HCT116 (cell line): Measurements from ENCODE around the gene PBX3. TPM values are rescaled to one million over a fixed set of nuclear protein-coding genes. Genes with fewer than 3 reads are reported as not detected.

Experiments used
- ATAC-seq: fragments of 200-7000 bp; cut with Tn5 transposase; 2 replicates; pipeline ENCODE4 v1.9.1; 2020; ENCODE audit warnings: mild to moderate bottlenecking, moderate library complexity
- Bru-seq: library from RNA; stranded (reverse); fragments of 400-500 nt; gene quantifications from one replicate; lab custom pipeline; 2021; lab: Mats Ljungman, UMichigan
- BruChase-seq, 2 experiments: library from RNA; stranded (reverse); fragments of 400-500 nt; gene quantifications; one replicate each; lab custom pipeline; 2021; lab: Mats Ljungman, UMichigan
- BruUV-seq: library from RNA; stranded (reverse); fragments of 400-500 nt; replicated peaks from 2 replicates; lab custom pipeline; 2021; lab: Mats Ljungman, UMichigan
- CTCF ChIA-PET: fragments of 300-600 bp; sonication (Branson Sonifier 250); formaldehyde crosslinking; loops from one replicate; lab custom pipeline; 2021; ENCODE audit warnings: antibody characterized with exemption; lab: Charles Lee
- POLR2A ChIA-PET: fragments of 300-600, 350-600 bp; sonication (Branson Sonifier 250); formaldehyde crosslinking; loops from one replicate; lab custom pipeline; 2021; ENCODE audit warnings: antibody characterized with exemption; lab: Charles Lee
- RAD21 ChIA-PET, 2 experiments: fragments of 300-600 bp; sonication (Branson Sonifier 250); formaldehyde crosslinking; loops; one replicate each; lab custom pipeline; 2023; ENCODE audit warnings: low total read pairs in 2 of 2; ENCODE audit not compliant: uncharacterized antibody in 2 of 2, unreplicated experiment in 2 of 2, low non-redundant PET in 1 of 2; lab: Charles Lee
- DNase-seq: peaks from one replicate; pipeline ENCODE4 v3.0.0-alpha.2; 2010; ENCODE audit warnings: low read depth, low spot score
- H2AFZ ChIP-seq: fragments of 200-600 bp; shearing (Covaris generic), sonication (generic); 2 replicates; pipeline ENCODE4 v1.6.1; 2017; ENCODE audit warnings: low read depth, mixed run types, mixed read lengths, antibody characterized with exemption, low read length; ENCODE audit not compliant: poor library complexity, severe bottlenecking
- H3K27ac ChIP-seq: 2 replicates; pipeline ENCODE4 v1.5.1; 2012; ENCODE audit warnings: low read depth, low read length
- H3K27me3 ChIP-seq: fragments of 200-600 bp; sonication (generic); 2 replicates; pipeline ENCODE4 v1.6.1; 2016; ENCODE audit warnings: mixed run types, low read length, mixed read lengths; ENCODE audit not compliant: insufficient read depth
- H3K36me3 ChIP-seq, 2 experiments: fragments of 200-500 bp in 1 of 2; fragments of 200-600 bp in 1 of 2; sonication (Bioruptor generic) in 1 of 2; sonication (generic) in 1 of 2; 2 replicates each; pipeline versions ENCODE4 v1.5.1 to v1.6.1; 2014 to 2016; ENCODE audit warnings: low read length in 2 of 2, inconsistent platforms in 1 of 2, mixed read lengths in 1 of 2, mixed run types in 1 of 2; ENCODE audit not compliant: insufficient read depth in 2 of 2, control insufficient read depth in 1 of 2
- H3K4me1 ChIP-seq, 2 experiments: fragments of 200-600 bp in 1 of 2; sonication (generic) in 1 of 2; 2 replicates each; pipeline versions ENCODE4 v1.5.1 to v1.6.1; 2012 to 2017; ENCODE audit warnings: low read length in 2 of 2, inconsistent platforms in 1 of 2, mild to moderate bottlenecking in 1 of 2, mixed read lengths in 1 of 2, mixed run types in 1 of 2, moderate library complexity in 1 of 2; ENCODE audit not compliant: insufficient read depth in 2 of 2, control insufficient read depth in 1 of 2
- H3K4me2 ChIP-seq: fragments of 200-600 bp; sonication (generic); 2 replicates; pipeline ENCODE4 v1.6.1; 2017; ENCODE audit warnings: mixed run types, low read length, mixed read lengths
- H3K4me3 ChIP-seq, 2 experiments: fragments of 200-600 bp in 1 of 2; sonication (generic) in 1 of 2; replicated peaks in 1 of 2; 2 replicates each; pipeline ENCODE4 v1.5.1; 2011 to 2016; ENCODE audit warnings: low read length in 2 of 2, control low read depth in 1 of 2, low read depth in 1 of 2, mild to moderate bottlenecking in 1 of 2, mixed read lengths in 1 of 2, mixed run types in 1 of 2
- H3K79me2 ChIP-seq: fragments of 200-600 bp; sonication (generic); 2 replicates; pipeline ENCODE4 v1.6.1; 2017; ENCODE audit warnings: mild to moderate bottlenecking, mixed run types, low read length, moderate library complexity, mixed read lengths; ENCODE audit not compliant: insufficient read depth
- H3K9ac ChIP-seq: fragments of 200-600 bp; sonication (generic); 2 replicates; pipeline ENCODE4 v1.6.1; 2016; ENCODE audit warnings: low read length, mixed read lengths
- H3K9me2 ChIP-seq: fragments of 200-600 bp; sonication (generic), shearing (Covaris generic); 2 replicates; pipeline ENCODE4 v1.6.1; 2017; ENCODE audit warnings: mixed run types, mild to moderate bottlenecking, moderate library complexity; ENCODE audit not compliant: insufficient read depth
- H3K9me3 ChIP-seq, 2 experiments: fragments of 200-500 bp in 1 of 2; fragments of 200-600 bp in 1 of 2; sonication (Bioruptor generic) in 1 of 2; sonication (generic) in 1 of 2; 2 replicates each; pipeline ENCODE4 v1.6.1; 2014 to 2017; ENCODE audit warnings: low read length in 2 of 2, mixed read lengths in 2 of 2, inconsistent platforms in 1 of 2, low read depth in 1 of 2, mild to moderate bottlenecking in 1 of 2, mixed run types in 1 of 2, moderate library complexity in 1 of 2; ENCODE audit not compliant: control insufficient read depth in 1 of 2, insufficient read depth in 1 of 2
- H4K20me1 ChIP-seq: fragments of 200-600 bp; sonication (generic), shearing (Covaris generic); 2 replicates; pipeline ENCODE4 v1.6.1; 2017; ENCODE audit warnings: mixed run types, mild to moderate bottlenecking, moderate library complexity; ENCODE audit not compliant: insufficient read depth
- CEBPB ChIP-seq: IDR thresholded peaks from 2 replicates; pipeline ENCODE4 v1.6.1; 2012; ENCODE audit warnings: low read depth
- EGR1 ChIP-seq: IDR thresholded peaks from 2 replicates; pipeline ENCODE4 v1.6.1; 2012; ENCODE audit warnings: low read depth
- EZH2 ChIP-seq: fragments of 200-600 bp; sonication (generic); IDR thresholded peaks from 2 replicates; pipeline ENCODE4 v1.6.1; 2017; ENCODE audit warnings: antibody characterized with exemption, mixed run types
- MAX ChIP-seq: IDR thresholded peaks from 2 replicates; pipeline ENCODE4 v1.6.1; 2012
- REST ChIP-seq: IDR thresholded peaks from 2 replicates; pipeline ENCODE4 v1.6.1; 2012; ENCODE audit warnings: low read depth
- YY1 ChIP-seq: IDR thresholded peaks from 2 replicates; pipeline ENCODE4 v1.6.1; 2011; ENCODE audit warnings: low read length, low read depth, moderate library complexity, mild to moderate bottlenecking; ENCODE audit not compliant: insufficient replicate concordance; ENCODE audit errors: extremely low read depth
- ZNF274 ChIP-seq: fragments of 200-500 bp; sonication (Bioruptor generic); IDR thresholded peaks from 2 replicates; pipeline ENCODE4 v1.6.1; 2014; ENCODE audit warnings: mild to moderate bottlenecking, low read depth, low read length, inconsistent platforms
- intact Hi-C: fragments of 100-400 bp; cut with micrococcal nuclease; formaldehyde crosslinking; loops from 2 replicates; pipeline ENCODE4 v1.10.0; 2022
- long read RNA-seq: library from polyadenylated mRNA; unstranded; transcript quantifications from one replicate; pipeline ENCODE4 v2.0.0, GENCODE V29; 2021; ENCODE audit not compliant: unreplicated experiment
- polyA plus RNA-seq: library from polyadenylated mRNA; unstranded; fragments of >200 nt; gene quantifications from 2 replicates; pipeline ENCODE4 v1.2.1, GENCODE V29; 2012; ENCODE audit warnings: missing spikeins
- total RNA-seq: library from RNA; stranded (reverse); gene quantifications from one replicate; pipeline ENCODE4 v1.2.1, GENCODE V29; 2021; ENCODE audit not compliant: unreplicated experiment

The PBX3 gene
- total RNA-seq = 13.5 TPM
- polyA plus RNA-seq = 8.0 and 8.7 TPM in 2 replicates
- Bru-seq, nascent RNA = percentile 58 among the genes with signal in this experiment
- percentile 43 among the genes with signal in this experiment for BruChase-seq, experiment 1, labeled RNA remaining after a 6-hour chase
- BruChase-seq, experiment 2, labeled RNA remaining after a 2-hour chase = percentile 51 among the genes with signal in this experiment
- long read RNA-seq, partial matches to known transcripts = 3 of 17 reads
- long read RNA-seq, other reads (novel, unspliced or antisense) = 4 of 17 reads

GRCh38 chr9:125747053-125747764 is at the start of gene PBX3:
PBX3 (plus strand) TSS chr9:125747373.
- Histone ChIP-seq H3K4me2 (peak within 1 kb of the TSS; percentile 97), H2AFZ (no peak within 1 kb of the TSS), H3K36me3 (no peaks in the 10 kb centered on the region), H3K27ac (peak within 1 kb of the TSS; percentile 69), H3K4me1 (peaks cover 3 to 26% of the 10 kb centered on the region in 2 experiments; a peak in 3 of 4 replicates), H3K9me3 (no peaks in the 10 kb centered on the region), H4K20me1 (no peaks in the 10 kb centered on the region), H3K4me3 (peak within 1 kb of the TSS; percentile 56 to 77), H3K27me3 (no peaks in the 10 kb centered on the region), H3K9me2 (no peaks in the 10 kb centered on the region), H3K9ac (peak within 1 kb of the TSS; percentile 62), H3K79me2 (no peaks in the 10 kb centered on the region)
- DNase-seq (no peak), ATAC-seq (peak; percentile 0)
- POLR2A ChIA-PET = no interaction called here
- peak; percentile 59; the same call in 1 of the 2 replicates for TF ChIP-seq EGR1
- TF ChIP-seq MAX = 0 out of 2 replicates have a peak, but pooled peaks have one; percentile 29
- no peak for TF ChIP-seq YY1
- no peak for TF ChIP-seq EZH2
- intact Hi-C loops = loop anchor here (5.0 to 10.0 kb wide), 2 partner anchors 340 to 478 kb away; no protein-coding TSS in a partner anchor
- CTCF ChIA-PET = no interaction called here
- RAD21 ChIA-PET = no interaction called here
- no TSS peak for BruUV-seq

GRCh38 chr9:125699870-125700269 is 47.3 kb upstream of the PBX3 start:
- RAD21 ChIA-PET = no interaction called here
- peaks cover 3% of the 10 kb centered on the region; the same call in 1 of the 2 replicates for H4K20me1 ChIP-seq
- CTCF ChIA-PET = no interaction called here
- intact Hi-C loops = no loop called here
- H3K9ac ChIP-seq = no peak overlapping the region
- no peak overlapping the region for H3K4me2 ChIP-seq
- H3K4me1 ChIP-seq = no peaks in the 10 kb centered on the region
- TF ChIP-seq REST (no peak), CEBPB (no peak), ZNF274 (no peak)
- BruUV-seq = no TSS peak
- POLR2A ChIA-PET = no interaction called here
- no peak overlapping the region for H3K4me3 ChIP-seq
- no peaks in the 10 kb centered on the region for H3K27me3 ChIP-seq
- H3K9me2 ChIP-seq = no peaks in the 10 kb centered on the region
- no peaks in the 10 kb centered on the region; a peak in 1 of 4 replicates for H3K36me3 ChIP-seq
- ATAC-seq = no peak
- H3K27ac ChIP-seq = no peak overlapping the region
- no peak for DNase-seq
- H3K9me3 ChIP-seq = no peaks in the 10 kb centered on the region
- H2AFZ ChIP-seq = no peak overlapping the region
- peaks cover 94% of the 10 kb centered on the region for H3K79me2 ChIP-seq
